Prostate gland (tissue), 2 donors: ENCODE results near the gene PCA3.

ENCODE experiments used
- CTCF ChIP-seq, 4 experiments: fragments of 200-600 bp in 2 of 4; fragments of 450-650 bp in 2 of 4; sonication (generic) in 2 of 4; IDR thresholded peaks; 1 replicate in 3 of 4; 2 replicates in 1 of 4; pipeline ENCODE4 v1.5.1; 2016 to 2019; ENCODE audit warnings: antibody characterized with exemption in 4 of 4, mild to moderate bottlenecking in 2 of 4, moderate library complexity in 2 of 4
- POLR2A ChIP-seq: fragments of 450-650 bp; IDR thresholded peaks from one replicate; pipeline ENCODE4 v1.6.1; 2016; ENCODE audit warnings: antibody characterized with exemption, mild to moderate bottlenecking
- POLR2AphosphoS5 ChIP-seq: sonication (generic); formaldehyde crosslinking; IDR thresholded peaks from one replicate; pipeline ENCODE4 v1.6.1; 2017; ENCODE audit warnings: antibody characterized with exemption

GRCh38 chr9:76725885-76726284 is 38.4 kb upstream of the PCA3 start:
- TF ChIP-seq CTCF (IDR thresholded peaks at IDR 0.05) (no peak), POLR2A (no peak), POLR2AphosphoS5 (no peak)
